RCC 7860 (cell line): ENCODE measurements around the gene DNAAF3.
"Not testable (repeated sequence)": the region's sequence is repeated elsewhere in the genome, so short reads cannot be mapped to it uniquely, and the experiment has no call there.

Experiments
- DNase-seq: peaks from one replicate; pipeline ENCODE4 v3.0.0-alpha.2; 2015; ENCODE audit warnings: low spot score
- FAIRE-seq: peaks from 2 replicates; lab custom pipeline; 2012; peaks lifted over from hg19 to GRCh38; lab: Jason Lieb, UNC

The DNAAF3 gene

GRCh38 chr19:55155784-55156183 is 10.6 kb downstream of the DNAAF3 start:
- FAIRE-seq, DNase-seq: not testable (repeated sequence)

- no peak for DNase-seq
- no peak for FAIRE-seq
Observed at GRCh38 chr19:55153652-55154264, 12.7 kb downstream of the DNAAF3 start.

GRCh38 chr19:55152017-55152416 is 14.4 kb downstream of the DNAAF3 start:
- FAIRE-seq (no peak), DNase-seq (no peak)

- DNase-seq (no peak), FAIRE-seq (no peak)
Observed at GRCh38 chr19:55149078-55150003, 17.1 kb downstream of the DNAAF3 start, which contains the start of gene TNNT1. Gene TNNT1 (minus strand): TSS chr19:55149206. CDS start chr19:55147157, 2,049 bp downstream.

- DNase-seq (no peak), FAIRE-seq (no peak)
Observed at GRCh38 chr19:55147545-55148251, 18.7 kb downstream of the DNAAF3 start.

GRCh38 chr19:55146705-55147273 is 19.6 kb downstream of the DNAAF3 start:
- no peak for DNase-seq
- FAIRE-seq, result no peak

- no peak for FAIRE-seq
- peak; percentile 8 for DNase-seq
Observed at GRCh38 chr19:55146078-55146704, 20.2 kb downstream of the DNAAF3 start.

- no peak for DNase-seq
- no peak for FAIRE-seq
Observed at GRCh38 chr19:55145232-55145631, 21.2 kb downstream of the DNAAF3 start.

- FAIRE-seq (no peak), DNase-seq (no peak)
Observed at GRCh38 chr19:55141696-55142095, 24.7 kb downstream of the DNAAF3 start.

GRCh38 chr19:55137915-55138314 is 28.5 kb downstream of the DNAAF3 start:
- no peak for FAIRE-seq
- no peak for DNase-seq

GRCh38 chr19:55136399-55137102 is 29.9 kb downstream of the DNAAF3 start:
- DNase-seq (no peak), FAIRE-seq (no peak)

- DNase-seq, result no peak
- no peak for FAIRE-seq
Observed at GRCh38 chr19:55134736-55135135, 31.7 kb downstream of the DNAAF3 start.

- FAIRE-seq (no peak), DNase-seq (no peak)
Observed at GRCh38 chr19:55133639-55134444, 32.6 kb downstream of the DNAAF3 start.

GRCh38 chr19:55132453-55133129 is 33.8 kb downstream of the DNAAF3 start:
- no peak for DNase-seq
- no peak for FAIRE-seq

GRCh38 chr19:55131421-55131820 is 35.0 kb downstream of the DNAAF3 start:
- DNase-seq, result no peak

GRCh38 chr19:55119053-55119452 is 47.4 kb downstream of the DNAAF3 start:
- FAIRE-seq (no peak), DNase-seq (no peak)

More at GRCh38 chr19:55131421-55131820, 35.0 kb downstream of the DNAAF3 start:
- FAIRE-seq, result no peak

- FAIRE-seq (no peak), DNase-seq (no peak)
Observed at GRCh38 chr19:55118401-55118991, 47.9 kb downstream of the DNAAF3 start.
